Gastroesophageal sphincter (tissue), 4 donors: ENCODE measurements around the gene ST8SIA6. TPM values are rescaled to one million over a fixed set of nuclear protein-coding genes. Genes with fewer than 3 reads are reported as not detected.

Experiments used
- ATAC-seq: fragments of 150-250 bp; one replicate; pipeline ENCODE4 v1.9.1; 2016; ENCODE audit warnings: mild to moderate bottlenecking, moderate library complexity
- H3K27ac ChIP-seq, 4 donors: fragments of 200-600 bp; sonication (generic) in 3 of 4; 1 replicate in 3 of 4; 2 replicates in 1 of 4; pipeline ENCODE4 v1.5.1; 2016 to 2019
- H3K27me3 ChIP-seq: fragments of 200-600 bp; sonication (generic); one replicate; pipeline ENCODE4 v1.5.1; 2019
- H3K36me3 ChIP-seq, 2 donors: fragments of 200-600 bp; sonication (generic); one replicate each; pipeline ENCODE4 v1.5.1; 2019; ENCODE audit warnings: control low read depth in 1 of 2
- H3K4me1 ChIP-seq, 3 donors: fragments of 200-600 bp; sonication (generic); 1 replicate in 2 of 3; 2 replicates in 1 of 3; pipeline ENCODE4 v1.5.1; 2016 to 2019; ENCODE audit warnings: control low read depth in 2 of 3
- H3K4me3 ChIP-seq, 2 donors: fragments of 200-600 bp; sonication (generic); one replicate each; pipeline ENCODE4 v1.5.1; 2019; ENCODE audit warnings: mild to moderate bottlenecking in 1 of 2, moderate library complexity in 1 of 2
- H3K9me3 ChIP-seq, 3 donors: fragments of 200-600 bp; sonication (generic); one replicate each; pipeline ENCODE4 v1.5.1; 2017 to 2019; ENCODE audit warnings: control low read depth in 2 of 3
- EP300 ChIP-seq: sonication (generic); formaldehyde crosslinking; IDR thresholded peaks from one replicate; pipeline ENCODE4 v1.6.1; 2017; ENCODE audit warnings: antibody characterized with exemption, mild to moderate bottlenecking
- POLR2A ChIP-seq, 2 donors: fragments of 450-650 bp; IDR thresholded peaks; one replicate each; pipeline ENCODE4 v1.6.1; 2017; ENCODE audit warnings: antibody characterized with exemption in 2 of 2, mild to moderate bottlenecking in 2 of 2, moderate library complexity in 1 of 2
- POLR2AphosphoS5 ChIP-seq: sonication (generic); formaldehyde crosslinking; IDR thresholded peaks from one replicate; pipeline ENCODE4 v1.6.1; 2017; ENCODE audit warnings: antibody characterized with exemption
- WGBS, 2 donors: methylation state at CpG; one replicate each; pipeline ENCODE4 v1.1.5; 2018; ENCODE audit warnings: low coverage in 1 of 2; 5-methylcytosine and 5-hydroxymethylcytosine counted together
- total RNA-seq, 4 donors: library from RNA; depleted of rRNA; stranded (reverse); fragments of >200 nt; gene quantifications; one replicate each; pipeline ENCODE4 v1.1.0, GENCODE V29; 2016
- TF ChIP-seq, protein P1 (sequence below), 4 experiments: fragments of 200-600 bp in 2 of 4; fragments of 450-650 bp in 2 of 4; sonication (generic) in 1 of 4; IDR thresholded peaks; one replicate each; pipeline ENCODE4 v1.5.1; 2017 to 2019; ENCODE audit warnings: antibody characterized with exemption in 4 of 4, mild to moderate bottlenecking in 2 of 4, moderate library complexity in 2 of 4

Gene ST8SIA6
- total RNA-seq, 4 donors from 2014 or later, result 1.5 to 1.9 TPM; not detected in 2

DNA sequence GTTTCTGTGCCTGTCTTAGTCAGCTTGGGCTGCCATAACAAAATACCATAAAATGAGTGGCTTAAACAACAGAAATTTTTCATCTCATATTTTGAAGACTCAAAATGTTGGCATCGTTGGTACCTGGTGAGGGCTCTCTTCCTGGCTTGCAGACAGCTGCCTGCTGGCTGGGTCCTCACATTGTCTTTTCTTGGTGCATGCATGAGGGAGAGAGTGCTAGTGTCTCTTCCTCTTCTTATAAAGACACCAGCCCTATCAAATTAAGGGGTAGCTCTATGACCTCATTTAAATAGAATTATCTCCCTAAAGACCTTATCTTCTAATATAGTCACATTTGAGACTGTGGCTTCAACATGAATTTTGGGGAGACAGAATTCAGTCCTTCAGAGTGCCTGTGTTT lies 39.9 kb downstream of the ST8SIA6 start:
- no peak overlapping the region for H3K27ac ChIP-seq
- TF ChIP-seq EP300 (no peak), POLR2AphosphoS5 (no peak), POLR2A (IDR thresholded peaks at IDR 0.05) (no peak)
- TF ChIP-seq, protein P1, sequence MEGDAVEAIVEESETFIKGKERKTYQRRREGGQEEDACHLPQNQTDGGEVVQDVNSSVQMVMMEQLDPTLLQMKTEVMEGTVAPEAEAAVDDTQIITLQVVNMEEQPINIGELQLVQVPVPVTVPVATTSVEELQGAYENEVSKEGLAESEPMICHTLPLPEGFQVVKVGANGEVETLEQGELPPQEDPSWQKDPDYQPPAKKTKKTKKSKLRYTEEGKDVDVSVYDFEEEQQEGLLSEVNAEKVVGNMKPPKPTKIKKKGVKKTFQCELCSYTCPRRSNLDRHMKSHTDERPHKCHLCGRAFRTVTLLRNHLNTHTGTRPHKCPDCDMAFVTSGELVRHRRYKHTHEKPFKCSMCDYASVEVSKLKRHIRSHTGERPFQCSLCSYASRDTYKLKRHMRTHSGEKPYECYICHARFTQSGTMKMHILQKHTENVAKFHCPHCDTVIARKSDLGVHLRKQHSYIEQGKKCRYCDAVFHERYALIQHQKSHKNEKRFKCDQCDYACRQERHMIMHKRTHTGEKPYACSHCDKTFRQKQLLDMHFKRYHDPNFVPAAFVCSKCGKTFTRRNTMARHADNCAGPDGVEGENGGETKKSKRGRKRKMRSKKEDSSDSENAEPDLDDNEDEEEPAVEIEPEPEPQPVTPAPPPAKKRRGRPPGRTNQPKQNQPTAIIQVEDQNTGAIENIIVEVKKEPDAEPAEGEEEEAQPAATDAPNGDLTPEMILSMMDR (IDR thresholded peaks at IDR 0.05), result no peak
- no peaks in the 10 kb centered on the region for H3K27me3 ChIP-seq
- no peaks in the 10 kb centered on the region for H3K4me1 ChIP-seq
- H3K36me3 ChIP-seq, result no peaks in the 10 kb centered on the region
- no peak for ATAC-seq
- WGBS, 2 donors, result 80 to 86% methylated on average over 1 of the region's 1 CpG
- H3K9me3 ChIP-seq, result no peaks in the 10 kb centered on the region
- H3K4me3 ChIP-seq, result no peak overlapping the region

DNA sequence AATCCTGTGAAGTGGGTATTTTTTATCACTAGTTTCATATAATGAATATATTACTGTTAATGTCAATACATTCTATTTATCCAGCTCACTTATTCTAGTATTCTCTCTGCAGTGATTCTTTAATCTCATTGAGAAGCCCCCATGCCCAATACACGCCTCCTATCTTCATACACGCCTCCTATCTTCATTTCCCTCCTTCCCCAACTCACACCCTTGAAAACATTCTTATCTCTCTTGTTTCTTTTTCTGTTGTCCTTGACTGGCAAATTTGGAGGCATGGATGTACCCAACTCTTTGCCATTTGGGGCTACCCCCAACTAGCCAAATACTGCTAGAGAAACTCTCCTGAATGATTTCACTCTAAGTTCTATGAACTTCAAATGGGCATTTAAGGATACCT lies 40.5 kb downstream of the ST8SIA6 start:
- no peaks in the 10 kb centered on the region for H3K4me1 ChIP-seq
- TF ChIP-seq EP300 (no peak), POLR2A (IDR thresholded peaks at IDR 0.05) (no peak), POLR2AphosphoS5 (no peak)
- H3K27ac ChIP-seq, result no peak overlapping the region
- H3K4me3 ChIP-seq, result no peak overlapping the region
- H3K27me3 ChIP-seq, result no peaks in the 10 kb centered on the region
- WGBS, 2 donors, result 86% methylated on average over 2 of the region's 2 CpGs
- no peaks in the 10 kb centered on the region for H3K9me3 ChIP-seq
- no peaks in the 10 kb centered on the region for H3K36me3 ChIP-seq
- ATAC-seq, result no peak

DNA sequence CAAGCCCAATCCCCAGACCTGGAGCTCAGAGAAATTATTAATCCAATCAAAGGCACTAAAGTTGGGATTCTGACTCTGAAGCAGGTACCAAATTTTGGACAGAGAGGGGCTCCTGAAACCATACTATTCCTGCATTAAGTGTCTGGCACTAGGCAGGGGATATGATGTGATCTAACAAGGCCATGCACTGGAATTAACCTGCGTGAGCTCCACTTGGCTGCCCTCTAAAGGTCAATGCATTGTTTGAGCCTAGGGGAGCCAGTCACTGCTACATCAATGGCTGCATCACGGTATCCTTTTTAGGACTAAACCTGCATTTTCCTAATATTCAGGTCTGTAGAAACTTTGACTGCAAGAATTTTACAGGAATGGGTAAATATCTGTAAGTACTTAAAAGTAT lies 42.1 kb downstream of the ST8SIA6 start:
- no peaks in the 10 kb centered on the region for H3K4me1 ChIP-seq
- no peak for ATAC-seq
- H3K27me3 ChIP-seq, result no peaks in the 10 kb centered on the region
- TF ChIP-seq POLR2A (IDR thresholded peaks at IDR 0.05) (no peak), EP300 (no peak), POLR2AphosphoS5 (no peak)
- TF ChIP-seq, protein P1 (IDR thresholded peaks at IDR 0.05), result no peak
- no peaks in the 10 kb centered on the region for H3K36me3 ChIP-seq
- no peak overlapping the region for H3K4me3 ChIP-seq
- WGBS, 2 donors, result 56 to 80% methylated on average over 2 of the region's 2 CpGs
- H3K9me3 ChIP-seq, result no peaks in the 10 kb centered on the region
- H3K27ac ChIP-seq, result no peak overlapping the region

DNA sequence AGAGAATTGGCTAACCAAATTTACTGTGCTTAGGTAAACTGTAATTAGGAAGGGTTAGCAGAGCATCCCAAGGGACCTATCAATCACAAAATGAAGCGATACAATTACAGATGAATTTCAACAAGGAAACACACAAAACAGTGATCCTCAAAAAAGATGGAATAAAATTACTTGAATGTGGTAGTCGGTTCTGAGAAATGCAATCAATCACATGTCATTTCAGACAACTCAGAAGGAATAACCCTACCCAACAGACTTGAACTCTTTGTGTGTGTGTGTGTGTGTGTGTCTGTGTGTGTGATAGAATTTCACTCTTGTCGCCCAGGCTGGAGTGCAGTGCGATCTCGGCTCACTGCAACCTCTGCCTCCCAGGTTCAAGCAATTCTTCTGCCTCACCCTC lies 43.5 kb downstream of the ST8SIA6 start:
- TF ChIP-seq, protein P1 (IDR thresholded peaks at IDR 0.05), result no peak
- TF ChIP-seq POLR2AphosphoS5 (no peak), POLR2A (IDR thresholded peaks at IDR 0.05) (no peak)
- H3K36me3 ChIP-seq, result no peaks in the 10 kb centered on the region

GRCh38 chr10:17409170-17409733 lies 45.1 kb downstream of the ST8SIA6 start:
- Histone ChIP-seq H3K36me3 (no peaks in the 10 kb centered on the region), H3K4me3 (no peak overlapping the region), H3K27ac (no peak overlapping the region), H3K9me3 (no peaks in the 10 kb centered on the region), H3K27me3 (no peaks in the 10 kb centered on the region), H3K4me1 (no peaks in the 10 kb centered on the region)
- 93% methylated on average over 3 of the region's 5 CpGs; no CpG with 5 or more reads in 1 of the 2 donors for WGBS, 2 donors
- TF ChIP-seq, protein P1 (IDR thresholded peaks at IDR 0.05), result peak in 1 of 4 experiments; percentile 5
- TF ChIP-seq POLR2AphosphoS5, result no peak
- TF ChIP-seq EP300, result no peak
- TF ChIP-seq POLR2A (IDR thresholded peaks at IDR 0.05), result no peak
- no peak for ATAC-seq

More for the DNA sequence above, 43.5 kb downstream of the ST8SIA6 start:
- Histone ChIP-seq H3K27me3 (no peaks in the 10 kb centered on the region), H3K4me3 (no peak overlapping the region), H3K9me3 (no peaks in the 10 kb centered on the region), H3K4me1 (no peaks in the 10 kb centered on the region), H3K27ac (no peak overlapping the region)
- 54 to 68% methylated on average over 4 to 5 of the region's 5 CpGs for WGBS, 2 donors
- ATAC-seq, result no peak
